ENCODE results near the gene PGAM5.

- TF ChIP-seq CTCF (IDR thresholded peaks at IDR 0.05) = no peak
- no peak for TF ChIP-seq POLR2A (IDR thresholded peaks at IDR 0.05)
Observed at GRCh38 chr12:132748319-132748718, 37.7 kb downstream of the PGAM5 start.
